HS-27A (cell line): ENCODE measurements around the gene FGL2.
"Not testable (repeated sequence)": the region's sequence is repeated elsewhere in the genome, so short reads cannot be mapped to it uniquely, and the experiment has no call there.

ENCODE experiments used
- DNase-seq: peaks from one replicate; pipeline ENCODE4 v3.0.0-alpha.2; 2012; ENCODE audit warnings: low read depth, missing footprints

FGL2 gene

GRCh38 chr7:77199013-77199966, at the start of gene FGL2:
TSS of gene FGL2 (minus strand) at chr7:77199819. CDS start at chr7:77199793, 26 bp downstream.
- DNase-seq: no peak

- DNase-seq: no peak
Measured at GRCh38 chr7:77248154-77248553, 48.5 kb upstream of the FGL2 start.

- DNase-seq: peak; percentile 57
Measured at GRCh38 chr7:77247206-77247850, 47.7 kb upstream of the FGL2 start.

- no peak for DNase-seq
Measured at GRCh38 chr7:77246026-77246640, 46.5 kb upstream of the FGL2 start.

GRCh38 chr7:77245015-77245755, 45.6 kb upstream of the FGL2 start:
- DNase-seq: no peak

- DNase-seq: no peak
Measured at GRCh38 chr7:77244222-77244934, 44.8 kb upstream of the FGL2 start.

- no peak for DNase-seq
Measured at GRCh38 chr7:77242554-77242953, 42.9 kb upstream of the FGL2 start.

- DNase-seq: no peak
Measured at GRCh38 chr7:77242068-77242467, 42.4 kb upstream of the FGL2 start.

- no peak for DNase-seq
Measured at GRCh38 chr7:77239471-77239870, 39.9 kb upstream of the FGL2 start.

- no peak for DNase-seq
Measured at GRCh38 chr7:77238703-77239136, 39.1 kb upstream of the FGL2 start.

GRCh38 chr7:77235276-77235675, 35.7 kb upstream of the FGL2 start:
- no peak for DNase-seq

GRCh38 chr7:77232467-77232866, 32.8 kb upstream of the FGL2 start:
- DNase-seq: no peak

- not testable (repeated sequence) for DNase-seq
Measured at GRCh38 chr7:77228795-77229194, 29.2 kb upstream of the FGL2 start.

- DNase-seq: no peak
Measured at GRCh38 chr7:77226357-77226839, 26.8 kb upstream of the FGL2 start.

GRCh38 chr7:77223261-77223660, 23.6 kb upstream of the FGL2 start:
- no peak for DNase-seq

GRCh38 chr7:77222819-77223218, 23.2 kb upstream of the FGL2 start:
- no peak for DNase-seq

GRCh38 chr7:77222065-77222464, 22.4 kb upstream of the FGL2 start:
- no peak for DNase-seq

GRCh38 chr7:77219701-77220331, 20.2 kb upstream of the FGL2 start:
- DNase-seq: not testable (repeated sequence)

GRCh38 chr7:77217474-77218185, 18.0 kb upstream of the FGL2 start:
- DNase-seq: no peak
